Chondrocyte (in vitro differentiated cells): ENCODE results near the gene ELMO1. TPM values are rescaled to one million over a fixed set of nuclear protein-coding genes. Genes with fewer than 3 reads are reported as not detected.

ENCODE experiments used
- DNase-seq: peaks from one replicate; pipeline ENCODE4 v3.0.0; 2021; ENCODE audit warnings: mixed read lengths, low spot score
- H3K27ac Mint-ChIP-seq: one replicate; pipeline ENCODE4 v1.8.0; 2021; ENCODE audit warnings: mild to moderate bottlenecking, moderate library complexity, mixed read lengths; ENCODE audit not compliant: unreplicated experiment
- H3K27me3 Mint-ChIP-seq: 2 replicates; pipeline ENCODE4 v1.8.0; 2021; ENCODE audit warnings: low read depth, mixed read lengths
- H3K36me3 Mint-ChIP-seq: 2 replicates; pipeline ENCODE4 v1.8.0; 2021; ENCODE audit warnings: low read depth, mixed read lengths
- H3K4me1 Mint-ChIP-seq: 2 replicates; pipeline ENCODE4 v1.8.0; 2021; ENCODE audit warnings: low read depth, mild to moderate bottlenecking, mixed read lengths
- H3K4me3 Mint-ChIP-seq: one replicate; pipeline ENCODE4 v1.8.0; 2021; ENCODE audit warnings: mild to moderate bottlenecking, moderate library complexity, mixed read lengths; ENCODE audit not compliant: unreplicated experiment
- H3K9me3 Mint-ChIP-seq: 2 replicates; pipeline ENCODE4 v1.8.0; 2021; ENCODE audit warnings: low read depth, mixed read lengths
- CTCF ChIP-seq: fragments of 200-600 bp; sonication (generic); IDR thresholded peaks from 2 replicates; pipeline ENCODE4 v1.5.0; 2021; ENCODE audit warnings: antibody characterized with exemption, mild to moderate bottlenecking, moderate library complexity
- total RNA-seq: library from RNA; stranded (reverse); gene quantifications from 3 replicates; pipeline ENCODE4 v1.2.1, GENCODE V29; 2021

The ELMO1 gene
- total RNA-seq, 1 donor from 2014 or later: 0.42 TPM

- DNase-seq: no peak
- Mint-ChIP-seq H3K27me3 (no peaks in the 10 kb centered on the region), H3K4me1 (peaks cover 28% of the 10 kb centered on the region), H3K4me3 (no peak overlapping the region), H3K27ac (no peak overlapping the region), H3K9me3 (no peaks in the 10 kb centered on the region), H3K36me3 (no peaks in the 10 kb centered on the region)
- no peak for TF ChIP-seq CTCF
Measured at GRCh38 chr7:37085600-37085999, 363.1 kb downstream of the ELMO1 start.

- Mint-ChIP-seq H3K36me3 (no peaks in the 10 kb centered on the region), H3K4me1 (peaks cover 28% of the 10 kb centered on the region), H3K9me3 (no peaks in the 10 kb centered on the region), H3K4me3 (no peak overlapping the region), H3K27me3 (no peaks in the 10 kb centered on the region), H3K27ac (peak overlapping the region; percentile 53)
- no peak for DNase-seq
- no peak for TF ChIP-seq CTCF
Measured at GRCh38 chr7:37084303-37084702, 364.4 kb downstream of the ELMO1 start.

GRCh38 chr7:37083311-37084096 is 365.2 kb downstream of the ELMO1 start:
- H3K27me3 Mint-ChIP-seq: no peaks in the 10 kb centered on the region
- H3K9me3 Mint-ChIP-seq: no peaks in the 10 kb centered on the region
- H3K27ac Mint-ChIP-seq: peak overlapping the region; percentile 83
- H3K4me3 Mint-ChIP-seq: no peak overlapping the region
- TF ChIP-seq CTCF: no peak
- no peak for DNase-seq
- H3K36me3 Mint-ChIP-seq: no peaks in the 10 kb centered on the region
- H3K4me1 Mint-ChIP-seq: peaks cover 28% of the 10 kb centered on the region

- H3K9me3 Mint-ChIP-seq: no peaks in the 10 kb centered on the region
- no peak for DNase-seq
- H3K36me3 Mint-ChIP-seq: no peaks in the 10 kb centered on the region
- no peak overlapping the region for H3K4me3 Mint-ChIP-seq
- no peak overlapping the region for H3K27ac Mint-ChIP-seq
- no peaks in the 10 kb centered on the region for H3K27me3 Mint-ChIP-seq
- no peak for TF ChIP-seq CTCF
- H3K4me1 Mint-ChIP-seq: peaks cover 28% of the 10 kb centered on the region
Measured at GRCh38 chr7:37081436-37081835, 367.2 kb downstream of the ELMO1 start.

- no peak overlapping the region for H3K4me3 Mint-ChIP-seq
- no peak overlapping the region for H3K27ac Mint-ChIP-seq
- no peaks in the 10 kb centered on the region for H3K9me3 Mint-ChIP-seq
- peaks cover 28% of the 10 kb centered on the region for H3K4me1 Mint-ChIP-seq
- no peaks in the 10 kb centered on the region for H3K36me3 Mint-ChIP-seq
- DNase-seq: no peak
- no peaks in the 10 kb centered on the region for H3K27me3 Mint-ChIP-seq
- TF ChIP-seq CTCF: no peak
Measured at GRCh38 chr7:37079420-37079819, 369.2 kb downstream of the ELMO1 start.
